ENCODE data around the gene DUSP1. TPM values are rescaled to one million over a fixed set of nuclear protein-coding genes. Genes with fewer than 3 reads are reported as not detected.

The DUSP1 gene
- total and polyA plus RNA-seq, 2 of the 13 experiments (the other 11 are each of a cell fraction or from before 2014, with no cell fraction given), result 27.1 to 55.5 TPM

DNA sequence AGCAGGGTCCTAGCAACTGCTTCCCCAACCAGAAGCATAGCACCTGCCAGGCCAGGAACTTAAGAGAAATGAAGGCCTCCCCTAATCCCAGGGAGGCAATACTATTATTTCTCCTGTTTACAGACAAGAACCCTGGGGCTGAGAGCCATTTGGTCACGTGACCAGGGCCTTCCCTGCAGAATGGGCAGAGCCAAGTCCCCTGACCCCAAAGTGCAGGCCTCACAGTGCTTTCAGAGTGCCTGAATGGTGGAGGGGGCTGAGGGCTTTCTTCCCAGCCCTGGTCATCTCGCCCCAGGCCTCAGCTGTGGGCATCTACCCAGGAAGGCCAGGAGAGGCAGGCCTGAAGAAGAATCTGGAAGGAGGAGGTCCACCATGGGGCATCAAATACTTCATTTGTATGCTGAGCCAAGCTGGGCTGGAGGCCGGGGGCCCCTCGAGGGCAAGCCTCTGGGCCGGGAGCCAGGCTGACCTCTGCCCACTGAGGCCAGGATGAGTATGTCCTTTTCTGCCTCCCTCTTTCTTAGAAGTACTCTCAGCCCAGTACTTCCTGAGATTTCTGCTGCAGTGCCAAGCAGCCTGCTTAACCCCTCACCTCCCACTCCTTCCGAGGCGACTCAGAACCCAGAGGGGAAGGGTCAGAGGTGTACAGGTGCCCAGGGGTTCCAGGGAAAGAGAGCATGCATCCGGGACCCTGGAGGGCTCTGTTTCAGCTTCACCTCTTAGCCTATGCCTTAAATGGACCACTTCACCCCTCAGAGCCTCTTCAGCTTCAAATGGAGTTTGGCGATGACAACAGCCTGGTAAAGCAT lies 18.9 kb upstream of the DUSP1 start (continued):
- TF ChIP-seq, protein P1, sequence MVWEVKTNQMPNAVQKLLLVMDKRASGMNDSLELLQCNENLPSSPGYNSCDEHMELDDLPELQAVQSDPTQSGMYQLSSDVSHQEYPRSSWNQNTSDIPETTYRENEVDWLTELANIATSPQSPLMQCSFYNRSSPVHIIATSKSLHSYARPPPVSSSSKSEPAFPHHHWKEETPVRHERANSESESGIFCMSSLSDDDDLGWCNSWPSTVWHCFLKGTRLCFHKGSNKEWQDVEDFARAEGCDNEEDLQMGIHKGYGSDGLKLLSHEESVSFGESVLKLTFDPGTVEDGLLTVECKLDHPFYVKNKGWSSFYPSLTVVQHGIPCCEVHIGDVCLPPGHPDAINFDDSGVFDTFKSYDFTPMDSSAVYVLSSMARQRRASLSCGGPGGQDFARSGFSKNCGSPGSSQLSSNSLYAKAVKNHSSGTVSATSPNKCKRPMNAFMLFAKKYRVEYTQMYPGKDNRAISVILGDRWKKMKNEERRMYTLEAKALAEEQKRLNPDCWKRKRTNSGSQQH (CRISPR knock-in tag; IDR thresholded peaks at IDR 0.05; ENCODE audit: low read depth), result 0 out of 2 replicates have a peak, but pooled peaks have one; percentile 2
- TF ChIP-seq NCOR1 (IDR thresholded peaks at IDR 0.05; ENCODE audit: borderline replicate concordance, low read length) (no peak), ZNF652 (CRISPR knock-in tag; IDR thresholded peaks at IDR 0.05; ENCODE audit: borderline replicate concordance, low read depth) (peak; percentile 67), STAT5B (CRISPR knock-in tag; IDR thresholded peaks at IDR 0.05) (no peak), PITX1 (CRISPR knock-in tag; IDR thresholded peaks at IDR 0.05) (peak; percentile 32; the same call in 1 of the 2 replicates), ZFP36 (IDR thresholded peaks at IDR 0.05; ENCODE audit: borderline replicate concordance, low read depth, low read length, partially characterized antibody) (no peak), ZNF746 (CRISPR knock-in tag; IDR thresholded peaks at IDR 0.05) (no peak), KAT8 (CRISPR knock-in tag; IDR thresholded peaks at IDR 0.05) (0 out of 2 replicates have a peak, but pooled peaks have one; percentile 3), RXRA (CRISPR knock-in tag; IDR thresholded peaks at IDR 0.05) (peak; percentile 32; the same call in 1 of the 2 replicates), DPF2 (CRISPR knock-in tag; IDR thresholded peaks at IDR 0.05; ENCODE audit: borderline replicate concordance, low read depth) (no peak), HNRNPH1 (optimal IDR thresholded peaks at IDR 0.05; ENCODE audit: low read depth, low read length) (no peak), EZH2 (conservative IDR thresholded peaks at IDR 0.05; ENCODE audit: low read depth, low read length) (no peak), KLF6 (CRISPR knock-in tag; IDR thresholded peaks at IDR 0.05) (peak; percentile 22; the same call in 1 of the 2 replicates), SALL1 (CRISPR knock-in tag; IDR thresholded peaks at IDR 0.05) (peak; percentile 37; the same call in 1 of the 2 replicates), RFX3 (CRISPR knock-in tag; IDR thresholded peaks at IDR 0.05) (no peak), ZNF383 (CRISPR knock-in tag; IDR thresholded peaks at IDR 0.05; ENCODE audit: borderline replicate concordance) (no peak), HNRNPLL (IDR thresholded peaks at IDR 0.05; ENCODE audit: low read depth, low read length, poor library complexity, severe bottlenecking) (no peak), YEATS4 (CRISPR knock-in tag; IDR thresholded peaks at IDR 0.05; ENCODE audit: borderline replicate concordance) (peak; percentile 35; the same call in 1 of the 2 replicates), ZNF256 (CRISPR knock-in tag; conservative IDR thresholded peaks at IDR 0.05) (no peak), ZBTB7A (CRISPR knock-in tag; IDR thresholded peaks at IDR 0.05) (peak; percentile 71; the same call in 1 of the 2 replicates), SOX5 (CRISPR knock-in tag; IDR thresholded peaks at IDR 0.05; ENCODE audit: borderline replicate concordance) (peak; percentile 27; the same call in 1 of the 2 replicates)
- TF ChIP-seq, protein P2, sequence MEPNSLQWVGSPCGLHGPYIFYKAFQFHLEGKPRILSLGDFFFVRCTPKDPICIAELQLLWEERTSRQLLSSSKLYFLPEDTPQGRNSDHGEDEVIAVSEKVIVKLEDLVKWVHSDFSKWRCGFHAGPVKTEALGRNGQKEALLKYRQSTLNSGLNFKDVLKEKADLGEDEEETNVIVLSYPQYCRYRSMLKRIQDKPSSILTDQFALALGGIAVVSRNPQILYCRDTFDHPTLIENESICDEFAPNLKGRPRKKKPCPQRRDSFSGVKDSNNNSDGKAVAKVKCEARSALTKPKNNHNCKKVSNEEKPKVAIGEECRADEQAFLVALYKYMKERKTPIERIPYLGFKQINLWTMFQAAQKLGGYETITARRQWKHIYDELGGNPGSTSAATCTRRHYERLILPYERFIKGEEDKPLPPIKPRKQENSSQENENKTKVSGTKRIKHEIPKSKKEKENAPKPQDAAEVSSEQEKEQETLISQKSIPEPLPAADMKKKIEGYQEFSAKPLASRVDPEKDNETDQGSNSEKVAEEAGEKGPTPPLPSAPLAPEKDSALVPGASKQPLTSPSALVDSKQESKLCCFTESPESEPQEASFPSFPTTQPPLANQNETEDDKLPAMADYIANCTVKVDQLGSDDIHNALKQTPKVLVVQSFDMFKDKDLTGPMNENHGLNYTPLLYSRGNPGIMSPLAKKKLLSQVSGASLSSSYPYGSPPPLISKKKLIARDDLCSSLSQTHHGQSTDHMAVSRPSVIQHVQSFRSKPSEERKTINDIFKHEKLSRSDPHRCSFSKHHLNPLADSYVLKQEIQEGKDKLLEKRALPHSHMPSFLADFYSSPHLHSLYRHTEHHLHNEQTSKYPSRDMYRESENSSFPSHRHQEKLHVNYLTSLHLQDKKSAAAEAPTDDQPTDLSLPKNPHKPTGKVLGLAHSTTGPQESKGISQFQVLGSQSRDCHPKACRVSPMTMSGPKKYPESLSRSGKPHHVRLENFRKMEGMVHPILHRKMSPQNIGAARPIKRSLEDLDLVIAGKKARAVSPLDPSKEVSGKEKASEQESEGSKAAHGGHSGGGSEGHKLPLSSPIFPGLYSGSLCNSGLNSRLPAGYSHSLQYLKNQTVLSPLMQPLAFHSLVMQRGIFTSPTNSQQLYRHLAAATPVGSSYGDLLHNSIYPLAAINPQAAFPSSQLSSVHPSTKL (CRISPR knock-in tag; IDR thresholded peaks at IDR 0.05), result peak; percentile 55
- TF ChIP-seq, protein P3, sequence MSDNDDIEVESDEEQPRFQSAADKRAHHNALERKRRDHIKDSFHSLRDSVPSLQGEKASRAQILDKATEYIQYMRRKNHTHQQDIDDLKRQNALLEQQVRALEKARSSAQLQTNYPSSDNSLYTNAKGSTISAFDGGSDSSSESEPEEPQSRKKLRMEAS (IDR thresholded peaks at IDR 0.05), result peak; percentile 13
- TF ChIP-seq, protein P4, sequence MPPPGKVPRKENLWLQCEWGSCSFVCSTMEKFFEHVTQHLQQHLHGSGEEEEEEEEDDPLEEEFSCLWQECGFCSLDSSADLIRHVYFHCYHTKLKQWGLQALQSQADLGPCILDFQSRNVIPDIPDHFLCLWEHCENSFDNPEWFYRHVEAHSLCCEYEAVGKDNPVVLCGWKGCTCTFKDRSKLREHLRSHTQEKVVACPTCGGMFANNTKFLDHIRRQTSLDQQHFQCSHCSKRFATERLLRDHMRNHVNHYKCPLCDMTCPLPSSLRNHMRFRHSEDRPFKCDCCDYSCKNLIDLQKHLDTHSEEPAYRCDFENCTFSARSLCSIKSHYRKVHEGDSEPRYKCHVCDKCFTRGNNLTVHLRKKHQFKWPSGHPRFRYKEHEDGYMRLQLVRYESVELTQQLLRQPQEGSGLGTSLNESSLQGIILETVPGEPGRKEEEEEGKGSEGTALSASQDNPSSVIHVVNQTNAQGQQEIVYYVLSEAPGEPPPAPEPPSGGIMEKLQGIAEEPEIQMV (CRISPR knock-in tag; IDR thresholded peaks at IDR 0.05; ENCODE audit: low read depth), result no peak
